AG09309 (cell line): ENCODE results near the gene CST7.
"Not testable (repeated sequence)": the region's sequence is repeated elsewhere in the genome, so short reads cannot be mapped to it uniquely, and the experiment has no call there.

Experiments
- DNase-seq: peaks from one replicate; pipeline ENCODE4 v3.0.0-alpha.2; 2010; ENCODE audit warnings: low read depth
- H3K4me3 ChIP-seq: 2 replicates; pipeline ENCODE4 v1.5.1; 2011; ENCODE audit warnings: mild to moderate bottlenecking, low read depth, low read length, moderate library complexity; ENCODE audit not compliant: control insufficient read depth
- CTCF ChIP-seq: IDR thresholded peaks from 2 replicates; pipeline ENCODE4 v1.5.1; 2011; ENCODE audit warnings: mild to moderate bottlenecking, low read depth, low read length, inconsistent platforms; ENCODE audit not compliant: insufficient read depth, control insufficient read depth; ENCODE audit errors: missing control alignments

CST7 gene

GRCh38 chr20:24996449-24997377 is 47.6 kb downstream of the CST7 start:
- no peak for TF ChIP-seq CTCF
- H3K4me3 ChIP-seq: no peak overlapping the region
- DNase-seq: no peak

- no peak for TF ChIP-seq CTCF
Observed at GRCh38 chr20:24998121-24998520, 49.1 kb downstream of the CST7 start.

GRCh38 chr20:24998631-24999445 is 49.8 kb downstream of the CST7 start:
- DNase-seq: no peak
- no peak overlapping the region for H3K4me3 ChIP-seq
- TF ChIP-seq CTCF: no peak

More at GRCh38 chr20:24998121-24998520, 49.1 kb downstream of the CST7 start:
- H3K4me3 ChIP-seq: no peak overlapping the region
- DNase-seq: no peak

GRCh38 chr20:24999568-24999967 is 50.5 kb downstream of the CST7 start:
- H3K4me3 ChIP-seq: no peak overlapping the region
- TF ChIP-seq CTCF: no peak
- DNase-seq: no peak

- peak; percentile 22 for TF ChIP-seq CTCF
- DNase-seq: peak; percentile 88
- H3K4me3 ChIP-seq: no peak overlapping the region
Observed at GRCh38 chr20:25000268-25000801, 51.3 kb downstream of the CST7 start.

- not testable (repeated sequence) for DNase-seq, H3K4me3 ChIP-seq
Observed at GRCh38 chr20:25001323-25001722, 52.3 kb downstream of the CST7 start.
